SK-N-SH (cell line): ENCODE measurements around the gene DLG1. TPM values are rescaled to one million over a fixed set of nuclear protein-coding genes. Genes with fewer than 3 reads are reported as not detected.

Experiments
- CTCF ChIA-PET: fragments of 300-600, 350-600 bp; formaldehyde crosslinking; extraction: SDS; loops from one replicate; lab custom pipeline; 2021; lab: Yijun Ruan, JAX
- POLR2A ChIA-PET: fragments of 350-600 bp; sonication (Branson Sonifier 250); formaldehyde crosslinking; extraction: SDS; loops from one replicate; lab custom pipeline; 2020; ENCODE audit warnings: antibody characterized with exemption, inconsistent platforms; lab: Yijun Ruan, JAX
- DNase-seq: peaks from one replicate; pipeline ENCODE4 v3.0.0; 2012
- H2AFZ ChIP-seq: fragments of 200-600 bp; sonication (generic); 2 replicates; pipeline ENCODE4 v1.8.1; 2016; ENCODE audit warnings: antibody characterized with exemption, mild to moderate bottlenecking, low read depth
- H3F3A ChIP-seq: fragments of 200-600 bp; sonication (generic); replicated peaks from 2 replicates; pipeline ENCODE3; 2016; ENCODE audit warnings: antibody characterized with exemption, mild to moderate bottlenecking; ENCODE audit not compliant: insufficient read depth
- H3K27ac ChIP-seq, 2 experiments: fragments of 200-500 bp in 1 of 2; fragments of 200-600 bp in 1 of 2; sonication (Bioruptor generic) in 1 of 2; sonication (generic), shearing (Covaris generic) in 1 of 2; 2 replicates each; pipeline versions ENCODE4 v1.5.1 to v1.6.1; 2014 to 2016; ENCODE audit warnings: low read depth in 2 of 2, inconsistent platforms in 1 of 2, low read length in 1 of 2, mild to moderate bottlenecking in 1 of 2, mixed read lengths in 1 of 2
- H3K27me3 ChIP-seq: fragments of 200-600 bp; sonication (generic), shearing (Covaris generic); 2 replicates; pipeline ENCODE4 v1.6.1; 2016; ENCODE audit warnings: mixed run types; ENCODE audit not compliant: insufficient read depth
- H3K36me3 ChIP-seq, 2 experiments: fragments of 200-500 bp in 1 of 2; fragments of 200-600 bp in 1 of 2; sonication (Bioruptor generic) in 1 of 2; sonication (generic) in 1 of 2; replicated peaks in 1 of 2; 2 replicates each; pipeline versions ENCODE3 to v1.5.1; 2014 to 2016; ENCODE audit warnings: low read length in 1 of 2, mild to moderate bottlenecking in 1 of 2; ENCODE audit not compliant: insufficient read depth in 2 of 2, control insufficient read depth in 1 of 2
- H3K4me1 ChIP-seq, 2 experiments: fragments of 200-500 bp in 1 of 2; fragments of 200-600 bp in 1 of 2; sonication (Bioruptor generic) in 1 of 2; sonication (generic), shearing (Covaris generic) in 1 of 2; 2 replicates each; pipeline versions ENCODE4 v1.5.1 to v1.6.1; 2014 to 2016; ENCODE audit warnings: low read depth in 1 of 2, low read length in 1 of 2, mixed run types in 1 of 2; ENCODE audit not compliant: insufficient read depth in 2 of 2, control insufficient read depth in 1 of 2
- H3K4me2 ChIP-seq: fragments of 200-600 bp; sonication (generic), shearing (Covaris generic); 2 replicates; pipeline ENCODE4 v1.6.1; 2017; ENCODE audit warnings: mixed run types
- H3K4me3 ChIP-seq, 2 experiments: fragments of 200-500 bp in 1 of 2; fragments of 200-600 bp in 1 of 2; sonication (Bioruptor generic) in 1 of 2; sonication (generic), shearing (Covaris generic) in 1 of 2; 2 replicates each; pipeline versions ENCODE4 v1.5.1 to v1.8.1; 2014 to 2016; ENCODE audit warnings: low read depth in 2 of 2, inconsistent platforms in 1 of 2, low read length in 1 of 2, mild to moderate bottlenecking in 1 of 2, mixed read lengths in 1 of 2, moderate library complexity in 1 of 2
- H3K79me2 ChIP-seq: fragments of 200-600 bp; sonication (generic); 2 replicates; pipeline ENCODE4 v1.8.1; 2017; ENCODE audit warnings: mild to moderate bottlenecking; ENCODE audit not compliant: insufficient read depth
- H3K9ac ChIP-seq: fragments of 200-600 bp; sonication (generic); 2 replicates; pipeline ENCODE4 v1.6.1; 2017; ENCODE audit warnings: mixed run types
- H3K9me2 ChIP-seq: fragments of 200-600 bp; sonication (generic); 2 replicates; pipeline ENCODE4 v1.6.1; 2017; ENCODE audit warnings: mixed run types
- H3K9me3 ChIP-seq: fragments of 200-600 bp; sonication (generic); 2 replicates; pipeline ENCODE4 v1.6.1; 2017; ENCODE audit warnings: mixed run types, mild to moderate bottlenecking, moderate library complexity
- H4K20me1 ChIP-seq: fragments of 200-600 bp; sonication (generic); 2 replicates; pipeline ENCODE4 v1.6.1; 2017; ENCODE audit warnings: mild to moderate bottlenecking, mixed run types; ENCODE audit not compliant: insufficient read depth
- CTCF ChIP-seq: fragments of 200-600 bp; sonication (generic); IDR thresholded peaks from 2 replicates; pipeline ENCODE4 v1.6.1; 2017; ENCODE audit warnings: antibody characterized with exemption, mild to moderate bottlenecking, moderate library complexity
- ELF1 ChIP-seq: IDR thresholded peaks from 2 replicates; pipeline ENCODE4 v1.4.0; 2012
- EP300 ChIP-seq, 2 experiments: IDR thresholded peaks; 2 replicates each; pipeline versions ENCODE4 v1.4.0 to v1.6.1; 2012; ENCODE audit warnings: borderline replicate concordance in 1 of 2, low read depth in 1 of 2, low read length in 1 of 2
- FOSL2 ChIP-seq: IDR thresholded peaks from 2 replicates; pipeline ENCODE4 v1.4.0; 2012; ENCODE audit warnings: low read depth, mild to moderate bottlenecking, moderate library complexity, borderline replicate concordance
- IRF3 ChIP-seq: fragments of 150-350 bp; IDR thresholded peaks from 2 replicates; pipeline ENCODE4 v1.6.1; 2016; ENCODE audit warnings: mild to moderate bottlenecking, low read depth, low read length
- NRF1 ChIP-seq: IDR thresholded peaks from 2 replicates; pipeline ENCODE4 v1.6.1; 2012; ENCODE audit warnings: low read depth, mild to moderate bottlenecking, low read length
- POLR2AphosphoS5 ChIP-seq: IDR thresholded peaks from 2 replicates; pipeline ENCODE4 v1.6.1; 2012; ENCODE audit warnings: low read depth, low read length
- RAD21 ChIP-seq: IDR thresholded peaks from 2 replicates; pipeline ENCODE4 v1.6.1; 2012; ENCODE audit warnings: mild to moderate bottlenecking, low read length
- RCOR1 ChIP-seq: fragments of 150-350 bp; IDR thresholded peaks from 2 replicates; pipeline ENCODE4 v1.6.1; 2017; ENCODE audit warnings: antibody characterized with exemption, low read length
- RXRA ChIP-seq: IDR thresholded peaks from 2 replicates; pipeline ENCODE4 v1.4.0; 2012; ENCODE audit warnings: low read depth, mild to moderate bottlenecking, borderline replicate concordance
- SIN3A ChIP-seq: IDR thresholded peaks from 2 replicates; pipeline ENCODE4 v1.6.1; 2012; ENCODE audit warnings: low read depth, mild to moderate bottlenecking, low read length, moderate library complexity, borderline replicate concordance
- ZBTB33 ChIP-seq: IDR thresholded peaks from 2 replicates; pipeline ENCODE4 v1.4.0; 2012; ENCODE audit warnings: low read depth, borderline replicate concordance
- WGBS: methylation state at CpG from one replicate; pipeline ENCODE4 v1.1.6; 2017; ENCODE audit warnings: low lambda C conversion rate; 5-methylcytosine and 5-hydroxymethylcytosine counted together
- polyA plus RNA-seq, 3 experiments: library from polyadenylated mRNA; depleted of rRNA; stranded (reverse); fragments of >200 nt; gene quantifications; 2 replicates each; pipeline ENCODE4 v1.2.3, GENCODE V29; 2012
- TF ChIP-seq, protein P1 (sequence below): fragments of 150-350 bp; IDR thresholded peaks from 2 replicates; pipeline ENCODE4 v1.6.1; 2017; ENCODE audit warnings: antibody characterized with exemption, low read length, low read depth, borderline replicate concordance
- TF ChIP-seq, protein P2 (sequence below): IDR thresholded peaks from 2 replicates; pipeline ENCODE4 v1.6.1; 2012; ENCODE audit warnings: mild to moderate bottlenecking, low read depth, low read length, moderate library complexity

Gene DLG1
- polyA plus RNA-seq, 1 of the 3 experiments (the other 2 are of a cell fraction) = 16.5 TPM

- 91% methylated on average over 3 of the region's 3 CpGs for WGBS
- Histone ChIP-seq H3K27ac (no peak overlapping the region), H4K20me1 (peaks cover 20% of the 10 kb centered on the region), H3F3A (peaks cover 9% of the 10 kb centered on the region), H3K4me3 (no peak overlapping the region), H3K27me3 (no peaks in the 10 kb centered on the region), H3K4me2 (no peak overlapping the region), H3K9ac (no peak overlapping the region), H3K9me2 (no peaks in the 10 kb centered on the region), H3K36me3 (peaks cover 4 to 12% of the 10 kb centered on the region in 2 experiments), H3K9me3 (no peaks in the 10 kb centered on the region), H2AFZ (no peak overlapping the region), H3K79me2 (peaks cover 95% of the 10 kb centered on the region), H3K4me1 (peaks cover 0 to 14% of the 10 kb centered on the region in 2 experiments; a peak in 2 of 4 replicates)
- CTCF ChIA-PET = interaction anchor here (0.9 to 3.7 kb wide), 4 partner anchors 26 to 280 kb away, joined by 3 to 18 read pairs (median 5); no protein-coding TSS in a partner anchor
- no peak for DNase-seq
- POLR2A ChIA-PET = interaction anchor here (0.6 kb wide), 1 partner anchor 200 kb away, joined by 7 read pairs; no protein-coding TSS in a partner anchor
- TF ChIP-seq, protein P1, sequence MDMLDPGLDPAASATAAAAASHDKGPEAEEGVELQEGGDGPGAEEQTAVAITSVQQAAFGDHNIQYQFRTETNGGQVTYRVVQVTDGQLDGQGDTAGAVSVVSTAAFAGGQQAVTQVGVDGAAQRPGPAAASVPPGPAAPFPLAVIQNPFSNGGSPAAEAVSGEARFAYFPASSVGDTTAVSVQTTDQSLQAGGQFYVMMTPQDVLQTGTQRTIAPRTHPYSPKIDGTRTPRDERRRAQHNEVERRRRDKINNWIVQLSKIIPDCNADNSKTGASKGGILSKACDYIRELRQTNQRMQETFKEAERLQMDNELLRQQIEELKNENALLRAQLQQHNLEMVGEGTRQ = no peak
These were observed 68.6 kb downstream of the DLG1 start for GRCh38 chr3:197229836-197230235.

- H3K9ac ChIP-seq = no peak overlapping the region
- H3K9me2 ChIP-seq = no peaks in the 10 kb centered on the region
- no peaks in the 10 kb centered on the region for H3K27me3 ChIP-seq
- 92% methylated on average over 1 of the region's 1 CpG for WGBS
- peaks cover 9% of the 10 kb centered on the region for H3F3A ChIP-seq
- no peak overlapping the region for H3K4me2 ChIP-seq
- peaks cover 1 to 10% of the 10 kb centered on the region in 2 experiments for H3K36me3 ChIP-seq
- no peak for DNase-seq
- ChIA-PET POLR2A (interaction anchor here (0.6 kb wide), 1 partner anchor 201 kb away, joined by 7 read pairs; no protein-coding TSS in a partner anchor), CTCF (interaction anchor here (0.7 to 3.7 kb wide), 6 partner anchors 15 to 280 kb away, joined by 3 to 18 read pairs (median 4); no protein-coding TSS in a partner anchor)
- no peaks in the 10 kb centered on the region for H3K9me3 ChIP-seq
- no peak overlapping the region for H2AFZ ChIP-seq
- peaks cover 25% of the 10 kb centered on the region for H4K20me1 ChIP-seq
- H3K27ac ChIP-seq = no peak overlapping the region
- peaks cover 0 to 14% of the 10 kb centered on the region in 2 experiments; a peak in 2 of 4 replicates for H3K4me1 ChIP-seq
- no peak overlapping the region for H3K4me3 ChIP-seq
- H3K79me2 ChIP-seq = peaks cover 94% of the 10 kb centered on the region
- TF ChIP-seq IRF3 (no peak), RXRA (no peak), POLR2AphosphoS5 (no peak), SIN3A (no peak), RAD21 (no peak), CTCF (no peak), NRF1 (no peak), ZBTB33 (no peak), EP300 (IDR thresholded peaks at IDR 0.05; ENCODE audit: borderline replicate concordance in 1 of 2, low read depth in 1 of 2, low read length in 1 of 2) (no peak), RCOR1 (no peak), ELF1 (no peak), FOSL2 (no peak)
- TF ChIP-seq, protein P1 = no peak
- TF ChIP-seq, protein P2, sequence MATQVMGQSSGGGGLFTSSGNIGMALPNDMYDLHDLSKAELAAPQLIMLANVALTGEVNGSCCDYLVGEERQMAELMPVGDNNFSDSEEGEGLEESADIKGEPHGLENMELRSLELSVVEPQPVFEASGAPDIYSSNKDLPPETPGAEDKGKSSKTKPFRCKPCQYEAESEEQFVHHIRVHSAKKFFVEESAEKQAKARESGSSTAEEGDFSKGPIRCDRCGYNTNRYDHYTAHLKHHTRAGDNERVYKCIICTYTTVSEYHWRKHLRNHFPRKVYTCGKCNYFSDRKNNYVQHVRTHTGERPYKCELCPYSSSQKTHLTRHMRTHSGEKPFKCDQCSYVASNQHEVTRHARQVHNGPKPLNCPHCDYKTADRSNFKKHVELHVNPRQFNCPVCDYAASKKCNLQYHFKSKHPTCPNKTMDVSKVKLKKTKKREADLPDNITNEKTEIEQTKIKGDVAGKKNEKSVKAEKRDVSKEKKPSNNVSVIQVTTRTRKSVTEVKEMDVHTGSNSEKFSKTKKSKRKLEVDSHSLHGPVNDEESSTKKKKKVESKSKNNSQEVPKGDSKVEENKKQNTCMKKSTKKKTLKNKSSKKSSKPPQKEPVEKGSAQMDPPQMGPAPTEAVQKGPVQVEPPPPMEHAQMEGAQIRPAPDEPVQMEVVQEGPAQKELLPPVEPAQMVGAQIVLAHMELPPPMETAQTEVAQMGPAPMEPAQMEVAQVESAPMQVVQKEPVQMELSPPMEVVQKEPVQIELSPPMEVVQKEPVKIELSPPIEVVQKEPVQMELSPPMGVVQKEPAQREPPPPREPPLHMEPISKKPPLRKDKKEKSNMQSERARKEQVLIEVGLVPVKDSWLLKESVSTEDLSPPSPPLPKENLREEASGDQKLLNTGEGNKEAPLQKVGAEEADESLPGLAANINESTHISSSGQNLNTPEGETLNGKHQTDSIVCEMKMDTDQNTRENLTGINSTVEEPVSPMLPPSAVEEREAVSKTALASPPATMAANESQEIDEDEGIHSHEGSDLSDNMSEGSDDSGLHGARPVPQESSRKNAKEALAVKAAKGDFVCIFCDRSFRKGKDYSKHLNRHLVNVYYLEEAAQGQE = no peak
These were observed 69.2 kb downstream of the DLG1 start for GRCh38 chr3:197229178-197229577.
